H1 (cell line): Measurements from ENCODE around the gene UBASH3A. TPM values are rescaled to one million over a fixed set of nuclear protein-coding genes. Genes with fewer than 3 reads are reported as not detected.
A peak's percentile ranks its signal among the peaks of the same experiment; 100 is the strongest.

Experiments
- CTCF ChIA-PET: fragments of 300-600 bp; sonication (Branson Sonifier 250); formaldehyde crosslinking; loops from one replicate; lab custom pipeline; 2021; ENCODE audit not compliant: partially characterized antibody; lab: Charles Lee
- POLR2A ChIA-PET: fragments of 300-600 bp; sonication (Branson Sonifier 250); formaldehyde crosslinking; loops from one replicate; lab custom pipeline; 2021; ENCODE audit warnings: inconsistent platforms; ENCODE audit not compliant: partially characterized antibody; lab: Charles Lee
- DNase-seq, 2 experiments: peaks; one replicate each; pipeline versions ENCODE4 v3.0.0 to v3.0.0-alpha.2; 2010 to 2022; ENCODE audit warnings: low spot score in 2 of 2, low read depth in 1 of 2, mixed read lengths in 1 of 2
- FAIRE-seq: peaks from 2 replicates; lab custom pipeline; 2011; peaks lifted over from hg19 to GRCh38; lab: Jason Lieb, UNC
- H2AFZ ChIP-seq: 2 replicates; pipeline ENCODE4 v1.8.1; 2012; ENCODE audit warnings: low read length, inconsistent platforms
- H2AK5ac ChIP-seq: 2 replicates; pipeline ENCODE4 v1.6.1; 2013; ENCODE audit warnings: low read depth, low read length
- H2BK120ac ChIP-seq: replicated peaks from 2 replicates; pipeline ENCODE3; 2013; ENCODE audit warnings: low read depth, low read length, inconsistent platforms
- H2BK12ac ChIP-seq: 2 replicates; pipeline ENCODE4 v1.6.1; 2013; ENCODE audit warnings: low read depth, low read length
- H2BK15ac ChIP-seq: 2 replicates; pipeline ENCODE4 v1.6.1; 2013; ENCODE audit warnings: low read length
- H2BK20ac ChIP-seq: 2 replicates; pipeline ENCODE4 v1.6.1; 2013; ENCODE audit warnings: low read length
- H2BK5ac ChIP-seq: 2 replicates; pipeline ENCODE4 v1.6.1; 2013; ENCODE audit warnings: low read depth, low read length
- H3K14ac ChIP-seq: 2 replicates; pipeline ENCODE4 v1.6.1; 2013; ENCODE audit warnings: inconsistent platforms; ENCODE audit not compliant: insufficient read length
- H3K18ac ChIP-seq: 2 replicates; pipeline ENCODE4 v1.6.1; 2013; ENCODE audit warnings: low read length; ENCODE audit errors: extremely low read depth
- H3K23ac ChIP-seq: 2 replicates; pipeline ENCODE4 v1.6.1; 2013; ENCODE audit warnings: inconsistent platforms; ENCODE audit not compliant: insufficient read length
- H3K23me2 ChIP-seq: 2 replicates; pipeline ENCODE4 v1.6.1; 2013; ENCODE audit warnings: low read depth, low read length
- H3K27ac ChIP-seq: 2 replicates; pipeline ENCODE4 v1.6.1; 2011; ENCODE audit warnings: low read depth, low read length, inconsistent platforms
- H3K27me3 ChIP-seq, 4 experiments: replicated peaks in 1 of 4; 1 replicate in 1 of 4; 2 replicates in 3 of 4; pipeline versions ENCODE4 v1.6.1 to v1.8.1; 2011 to 2013; ENCODE audit warnings: low read length in 3 of 4, mild to moderate bottlenecking in 3 of 4, inconsistent platforms in 2 of 4, mixed read lengths in 2 of 4, moderate library complexity in 1 of 4; ENCODE audit not compliant: control insufficient read depth in 3 of 4, insufficient read depth in 3 of 4; ENCODE audit errors: extremely low read depth in 1 of 4
- H3K36me3 ChIP-seq, 4 experiments: 2 replicates each; pipeline versions ENCODE4 v1.6.1 to v1.8.1; 2011 to 2013; ENCODE audit warnings: mild to moderate bottlenecking in 4 of 4, low read length in 3 of 4, moderate library complexity in 2 of 4, control low read depth in 1 of 4, inconsistent platforms in 1 of 4; ENCODE audit not compliant: insufficient read depth in 4 of 4, control insufficient read depth in 2 of 4
- H3K4ac ChIP-seq: replicated peaks from 2 replicates; pipeline ENCODE3; 2013; ENCODE audit warnings: low read length, low read depth, mixed read lengths, inconsistent platforms; ENCODE audit not compliant: insufficient read length
- H3K4me1 ChIP-seq, 4 experiments: replicated peaks in 1 of 4; 1 replicate in 1 of 4; 2 replicates in 3 of 4; pipeline versions ENCODE4 v1.6.1 to v1.8.1; 2011 to 2013; ENCODE audit warnings: low read length in 3 of 4, inconsistent platforms in 2 of 4, mixed read lengths in 1 of 4; ENCODE audit not compliant: insufficient read depth in 4 of 4, control insufficient read depth in 3 of 4
- H3K4me2 ChIP-seq, 2 experiments: 2 replicates each; pipeline versions ENCODE4 v1.6.1 to v1.8.1; 2011 to 2013; ENCODE audit warnings: low read depth in 2 of 2, low read length in 2 of 2, control low read depth in 1 of 2, inconsistent platforms in 1 of 2, mild to moderate bottlenecking in 1 of 2; ENCODE audit not compliant: insufficient read depth in 1 of 2
- H3K4me3 ChIP-seq, 4 experiments: fragments of 200-600, 300-600 bp in 1 of 4; sonication (generic), shearing (Covaris generic), sonication (Bioruptor Twin) in 1 of 4; 2 replicates each; pipeline versions ENCODE4 v1.5.1 to v1.8.1; 2011 to 2016; ENCODE audit warnings: low read length in 4 of 4, low read depth in 3 of 4, control low read depth in 2 of 4, inconsistent platforms in 2 of 4, mild to moderate bottlenecking in 2 of 4, mixed read lengths in 1 of 4, moderate library complexity in 1 of 4; ENCODE audit not compliant: insufficient read depth in 2 of 4; ENCODE audit errors: extremely low read depth in 1 of 4
- H3K56ac ChIP-seq: replicated peaks from 2 replicates; pipeline ENCODE3; 2013; ENCODE audit warnings: low read depth, mild to moderate bottlenecking, mixed read lengths, low read length, inconsistent platforms; ENCODE audit not compliant: insufficient read length
- H3K79me1 ChIP-seq: 2 replicates; pipeline ENCODE4 v1.6.1; 2013; ENCODE audit warnings: low read depth, low read length, control low read depth
- H3K79me2 ChIP-seq, 2 experiments: 2 replicates each; pipeline versions ENCODE4 v1.6.1 to v1.8.1; 2012 to 2013; ENCODE audit warnings: low read length in 2 of 2, mild to moderate bottlenecking in 2 of 2, inconsistent platforms in 1 of 2; ENCODE audit not compliant: insufficient read depth in 2 of 2, control insufficient read depth in 1 of 2
- H3K9ac ChIP-seq, 4 experiments: replicated peaks in 1 of 4; 1 replicate in 1 of 4; 2 replicates in 3 of 4; pipeline versions ENCODE4 v1.6.1 to v1.8.1; 2011 to 2013; ENCODE audit warnings: low read depth in 3 of 4, low read length in 3 of 4, control low read depth in 2 of 4, mild to moderate bottlenecking in 2 of 4, moderate library complexity in 2 of 4, inconsistent platforms in 1 of 4; ENCODE audit errors: extremely low read depth in 1 of 4
- H3K9me3 ChIP-seq, 2 experiments: 2 replicates each; pipeline versions ENCODE4 v1.6.1 to v1.8.1; 2012 to 2013; ENCODE audit warnings: mild to moderate bottlenecking in 2 of 2, moderate library complexity in 2 of 2, control low read depth in 1 of 2, inconsistent platforms in 1 of 2, low read depth in 1 of 2, low read length in 1 of 2, mixed read lengths in 1 of 2; ENCODE audit not compliant: insufficient read depth in 2 of 2
- H4K20me1 ChIP-seq, 2 experiments: replicated peaks in 1 of 2; 2 replicates each; pipeline versions ENCODE3 to v1.8.1; 2011 to 2013; ENCODE audit warnings: inconsistent platforms in 2 of 2, low read length in 2 of 2, mild to moderate bottlenecking in 1 of 2; ENCODE audit not compliant: insufficient read depth in 2 of 2, control insufficient read depth in 1 of 2
- H4K5ac ChIP-seq: 2 replicates; pipeline ENCODE4 v1.6.1; 2013; ENCODE audit warnings: low read length, low read depth, mixed read lengths, inconsistent platforms; ENCODE audit not compliant: insufficient read length
- H4K8ac ChIP-seq: 2 replicates; pipeline ENCODE4 v1.8.0; 2013; ENCODE audit warnings: mild to moderate bottlenecking, moderate library complexity, low read length, inconsistent platforms; ENCODE audit not compliant: insufficient read depth; ENCODE audit errors: extremely low read depth
- H4K91ac ChIP-seq: replicated peaks from 2 replicates; pipeline ENCODE3; 2013; ENCODE audit warnings: low read length, mixed read lengths, inconsistent platforms; ENCODE audit not compliant: insufficient read length
- BCL11A ChIP-seq, 2 experiments: IDR thresholded peaks; one replicate each; pipeline ENCODE4 v1.6.1; 2011; ENCODE audit warnings: low read depth in 2 of 2, low read length in 2 of 2, mild to moderate bottlenecking in 2 of 2
- CTCF ChIP-seq, 3 experiments: IDR thresholded peaks; 1 replicate in 2 of 3; 2 replicates in 1 of 3; pipeline versions ENCODE4 v1.5.1 to v1.6.1; 2011; ENCODE audit warnings: low read length in 3 of 3, mild to moderate bottlenecking in 3 of 3, inconsistent platforms in 2 of 3, low read depth in 1 of 3, moderate library complexity in 1 of 3; ENCODE audit not compliant: insufficient read depth in 1 of 3; ENCODE audit errors: control extremely low read depth in 1 of 3
- KDM5A ChIP-seq: fragments of 200-600 bp; IDR thresholded peaks from 2 replicates; pipeline ENCODE4 v1.7.1; 2012; ENCODE audit warnings: mild to moderate bottlenecking, low read length, inconsistent platforms, mixed read lengths
- RAD21 ChIP-seq, 2 experiments: IDR thresholded peaks in 1 of 2; conservative IDR thresholded peaks in 1 of 2; 2 replicates each; pipeline ENCODE4 v1.6.1; 2011; ENCODE audit warnings: low read depth in 2 of 2, low read length in 2 of 2, improper control_type of control experiment in 1 of 2, inconsistent platforms in 1 of 2, mild to moderate bottlenecking in 1 of 2, moderate library complexity in 1 of 2
- WGBS, 2 experiments: shearing (Covaris generic) in 1 of 2; methylation state at CpG; one replicate each; pipeline versions ENCODE4 v1.1.6 to v1.1.7; 2013 to 2015; ENCODE audit warnings: low lambda C conversion rate in 2 of 2, mixed read lengths in 2 of 2, inconsistent platforms in 1 of 2, low coverage in 1 of 2, missing lambda C conversion rate in 1 of 2; ENCODE audit not compliant: insufficient replicate concordance in 2 of 2, insufficient coverage in 1 of 2, insufficient read length in 1 of 2; ENCODE audit errors: extremely low coverage in 1 of 2, missing lambda C conversion rate in 1 of 2; 5-methylcytosine and 5-hydroxymethylcytosine counted together
- polyA plus RNA-seq, 7 experiments: library from polyadenylated mRNA; depleted of rRNA in 3 of 7; stranded (reverse) in 5 of 7; unstranded in 2 of 7; fragments of >200 nt in 5 of 7; fragments of 200-250 nt in 2 of 7; gene quantifications; 1 replicate in 5 of 7; 2 replicates in 1 of 7; 4 replicates in 1 of 7; pipeline versions ENCODE4 v1.2.1 to v1.2.3, GENCODE V29; 2011 to 2013; ENCODE audit warnings: missing spikeins in 2 of 7, mixed read lengths in 2 of 7
- total RNA-seq: library from RNA; stranded (reverse); fragmentation: NEBNext Ultra II Directional; extraction: Animal tissue kit (Norgen Biotek cat#: 25700); gene quantifications from 2 replicates; pipeline ENCODE4 v1.2.1, GENCODE V29; 2021

UBASH3A gene
- total and polyA plus RNA-seq, 2 of the 8 experiments (the other 6 are each of a cell fraction or from before 2014, with no cell fraction given), result not detected

- no peak overlapping the region for H3K14ac ChIP-seq
- no peak overlapping the region for H4K91ac ChIP-seq
- H2BK12ac ChIP-seq, result no peak overlapping the region
- H3K79me2 ChIP-seq, result no peaks in the 10 kb centered on the region
- FAIRE-seq, result peak; percentile 28
- H3K36me3 ChIP-seq, result no peaks in the 10 kb centered on the region
- DNase-seq, result no peak
- CTCF ChIA-PET, result interaction anchor here (0.7 to 2.0 kb wide), 19 partner anchors 11 to 304 kb away, joined by 3 to 19 read pairs (median 4); partner anchors contain the start of gene RSPH1
- no peak overlapping the region for H3K4me3 ChIP-seq
- H4K8ac ChIP-seq, result no peak overlapping the region
- no peak overlapping the region for H2BK5ac ChIP-seq
- H2BK120ac ChIP-seq, result no peak overlapping the region
- H2BK20ac ChIP-seq, result no peak overlapping the region
- H3K4me2 ChIP-seq, result no peak overlapping the region
- peaks cover 0 to 6% (median 5%) of the 10 kb centered on the region in 4 experiments; a peak in 6 of 7 replicates for H3K4me1 ChIP-seq
- H3K23me2 ChIP-seq, result no peaks in the 10 kb centered on the region; the same call in none of the 2 replicates
- H3K9me3 ChIP-seq, result no peaks in the 10 kb centered on the region; a peak in 1 of 4 replicates
- TF ChIP-seq CTCF (IDR thresholded peaks at IDR 0.05; ENCODE audit: control extremely low read depth in 1 of 3, insufficient read depth in 1 of 3, low read depth in 1 of 3, low read length in 3 of 3), result peak; percentile 18 to 58 (median 55)
- peak; percentile 53 to 66 for TF ChIP-seq RAD21 (IDR thresholded peaks at IDR 0.05 in 1 of 2, conservative IDR thresholded peaks at IDR 0.05 in 1 of 2; ENCODE audit: low read depth in 2 of 2, low read length in 2 of 2)
- no peak for TF ChIP-seq KDM5A
- no peak for TF ChIP-seq BCL11A (IDR thresholded peaks at IDR 0.05; ENCODE audit: low read depth in 2 of 2, low read length in 2 of 2)
- TF ChIP-seq, all 59 proteins: peak for 2
- H3K79me1 ChIP-seq, result no peaks in the 10 kb centered on the region
- H4K5ac ChIP-seq, result no peak overlapping the region
- H3K23ac ChIP-seq, result no peak overlapping the region
- H3K27me3 ChIP-seq, result no peaks in the 10 kb centered on the region; a peak in 1 of 7 replicates
- H2AK5ac ChIP-seq, result no peak overlapping the region
- H3K9ac ChIP-seq, result no peak overlapping the region
- H3K4ac ChIP-seq, result no peak overlapping the region
- POLR2A ChIA-PET, result interaction anchor here (1.9 kb wide), 1 partner anchor 9 kb away, joined by 4 read pairs; no protein-coding TSS in a partner anchor
- no peaks in the 10 kb centered on the region for H4K20me1 ChIP-seq
- no peak overlapping the region for H3K27ac ChIP-seq
- H2AFZ ChIP-seq, result 0 out of 2 replicates have a peak overlapping the region, but pooled peaks have one; percentile 27
- H3K18ac ChIP-seq, result no peak overlapping the region
- no peak overlapping the region for H3K56ac ChIP-seq
- no peak overlapping the region for H2BK15ac ChIP-seq
- 75% methylated on average over 12 of the region's 12 CpGs; no CpG with 5 or more reads in 1 of the 2 experiments for WGBS, 2 experiments
Measured at GRCh38 chr21:42467140-42467983, 63.7 kb downstream of the UBASH3A start.
